GM21786 (cell line): ENCODE data around the gene DHDH.

Experiments used
- ATAC-seq: cut with Tn5 transposase; IDR thresholded peaks from one replicate; pipeline ENCODE4 v1.9.1; 2021; ENCODE audit not compliant: unreplicated experiment

Gene DHDH

GRCh38 chr19:48966541-48967345, 33.2 kb downstream of the DHDH start:
- ATAC-seq, result no peak

GRCh38 chr19:48967346-48968178, 34.1 kb downstream of the DHDH start:
- ATAC-seq, result no peak

- no peak for ATAC-seq
Measured at GRCh38 chr19:48968179-48968661, 34.7 kb downstream of the DHDH start.

GRCh38 chr19:48968813-48969218, 35.3 kb downstream of the DHDH start:
- ATAC-seq, result no peak

GRCh38 chr19:48969276-48970138, 36.0 kb downstream of the DHDH start:
- no peak for ATAC-seq

GRCh38 chr19:48970139-48970766, 36.8 kb downstream of the DHDH start:
- no peak for ATAC-seq

- ATAC-seq, result no peak
Measured at GRCh38 chr19:48970923-48971395, 37.5 kb downstream of the DHDH start.

GRCh38 chr19:48975947-48976847, 42.7 kb downstream of the DHDH start:
- no peak for ATAC-seq

GRCh38 chr19:48977061-48977460, 43.6 kb downstream of the DHDH start:
- ATAC-seq, result no peak

- ATAC-seq, result no peak
Measured at GRCh38 chr19:48982280-48982679, 48.8 kb downstream of the DHDH start.

GRCh38 chr19:48985711-48986110, 52.2 kb downstream of the DHDH start:
- ATAC-seq, result no peak

GRCh38 chr19:48986211-48986610, 52.7 kb downstream of the DHDH start:
- no peak for ATAC-seq

- ATAC-seq, result no peak
Measured at GRCh38 chr19:48987323-48987722, 53.8 kb downstream of the DHDH start.

- no peak for ATAC-seq
Measured at GRCh38 chr19:48988286-48988685, 54.8 kb downstream of the DHDH start.

GRCh38 chr19:48988860-48989259, 55.4 kb downstream of the DHDH start:
- ATAC-seq, result no peak

GRCh38 chr19:48989701-48990291, 56.3 kb downstream of the DHDH start:
- ATAC-seq, result no peak

GRCh38 chr19:48990400-48990799, 56.9 kb downstream of the DHDH start:
- no peak for ATAC-seq

- ATAC-seq, result no peak
Measured at GRCh38 chr19:48991011-48991609, 57.6 kb downstream of the DHDH start.
